HEK293T (cell line): ENCODE results near the gene NVL.

ENCODE experiments used
- ARNT ChIP-seq: fragments of 450-650 bp; IDR thresholded peaks from 2 replicates; pipeline ENCODE4 v1.6.1; 2017; ENCODE audit warnings: mild to moderate bottlenecking
- BHLHE40 ChIP-seq: fragments of 450-650 bp; IDR thresholded peaks from 2 replicates; pipeline ENCODE4 v1.6.1; 2016; ENCODE audit warnings: mild to moderate bottlenecking, moderate library complexity, borderline replicate concordance
- CTBP1 ChIP-seq: fragments of 450-650 bp; IDR thresholded peaks from 2 replicates; pipeline ENCODE4 v1.6.1; 2016; ENCODE audit warnings: borderline replicate concordance
- ELF4 ChIP-seq: fragments of 450-650 bp; IDR thresholded peaks from 2 replicates; pipeline ENCODE4 v1.6.1; 2017; ENCODE audit warnings: antibody characterized with exemption
- FOXA1 ChIP-seq: fragments of 450-650 bp; IDR thresholded peaks from 2 replicates; pipeline ENCODE4 v1.6.1; 2016; ENCODE audit warnings: mild to moderate bottlenecking
- FOXK2 ChIP-seq: fragments of 450-650 bp; IDR thresholded peaks from 2 replicates; pipeline ENCODE4 v1.6.1; 2016; ENCODE audit warnings: mild to moderate bottlenecking
- FOXM1 ChIP-seq: fragments of 450-650 bp; IDR thresholded peaks from 2 replicates; pipeline ENCODE4 v1.6.1; 2017; ENCODE audit warnings: mild to moderate bottlenecking, borderline replicate concordance
- HDGF ChIP-seq: fragments of 450-650 bp; IDR thresholded peaks from 2 replicates; pipeline ENCODE4 v1.6.1; 2017; ENCODE audit warnings: antibody characterized with exemption, borderline replicate concordance
- L3MBTL2 ChIP-seq: fragments of 450-650 bp; conservative IDR thresholded peaks from 2 replicates; pipeline ENCODE4 v1.6.1; 2016; ENCODE audit warnings: mild to moderate bottlenecking
- NFRKB ChIP-seq: fragments of 450-650 bp; IDR thresholded peaks from 2 replicates; pipeline ENCODE4 v1.6.1; 2016; ENCODE audit warnings: mild to moderate bottlenecking, moderate library complexity
- SP1 ChIP-seq: fragments of 450-650 bp; IDR thresholded peaks from 2 replicates; pipeline ENCODE4 v1.6.1; 2017
- SUZ12 ChIP-seq: fragments of 450-650 bp; IDR thresholded peaks from 2 replicates; pipeline ENCODE4 v1.6.1; 2016; ENCODE audit warnings: mild to moderate bottlenecking
- TARDBP ChIP-seq: fragments of 450-650 bp; IDR thresholded peaks from 2 replicates; pipeline ENCODE4 v1.6.1; 2016
- TF ChIP-seq, protein P1 (sequence below): fragments of 450-650 bp; IDR thresholded peaks from 2 replicates; pipeline ENCODE4 v1.6.1; 2016

DNA sequence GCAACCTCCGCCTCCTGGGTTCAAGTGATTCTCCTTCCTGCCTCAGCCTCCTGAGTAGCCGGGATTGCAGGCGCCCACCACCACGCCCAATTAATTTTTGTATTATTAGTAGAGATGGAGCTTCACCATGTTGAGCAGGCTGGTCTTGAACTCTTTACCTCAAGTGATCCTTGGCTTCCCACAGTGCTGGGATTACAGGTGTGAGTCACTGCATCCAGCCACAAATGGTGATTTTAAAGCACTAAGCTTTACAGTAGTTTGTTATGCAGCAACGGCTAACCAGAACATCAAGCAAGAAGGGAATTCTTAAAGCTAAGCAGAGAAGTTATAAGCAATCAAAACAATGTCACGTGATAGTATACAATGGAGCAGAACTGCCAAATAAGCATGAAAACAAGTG, 65.7 kb downstream of the NVL start:
- no peak for TF ChIP-seq HDGF
- TF ChIP-seq TARDBP: no peak
- no peak for TF ChIP-seq L3MBTL2
- no peak for TF ChIP-seq SUZ12
- TF ChIP-seq FOXM1: no peak
- no peak for TF ChIP-seq SP1
- no peak for TF ChIP-seq ARNT
- TF ChIP-seq FOXA1: no peak
- no peak for TF ChIP-seq CTBP1
- no peak for TF ChIP-seq NFRKB
- no peak for TF ChIP-seq FOXK2
- TF ChIP-seq, protein P1, sequence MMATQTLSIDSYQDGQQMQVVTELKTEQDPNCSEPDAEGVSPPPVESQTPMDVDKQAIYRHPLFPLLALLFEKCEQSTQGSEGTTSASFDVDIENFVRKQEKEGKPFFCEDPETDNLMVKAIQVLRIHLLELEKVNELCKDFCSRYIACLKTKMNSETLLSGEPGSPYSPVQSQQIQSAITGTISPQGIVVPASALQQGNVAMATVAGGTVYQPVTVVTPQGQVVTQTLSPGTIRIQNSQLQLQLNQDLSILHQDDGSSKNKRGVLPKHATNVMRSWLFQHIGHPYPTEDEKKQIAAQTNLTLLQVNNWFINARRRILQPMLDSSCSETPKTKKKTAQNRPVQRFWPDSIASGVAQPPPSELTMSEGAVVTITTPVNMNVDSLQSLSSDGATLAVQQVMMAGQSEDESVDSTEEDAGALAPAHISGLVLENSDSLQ: no peak
- TF ChIP-seq ELF4: no peak
- TF ChIP-seq BHLHE40: no peak
